NCI-H748 treated with DMSO at 0.1 percent for 48 hours (cell line): ENCODE data around the gene TMEM179.

Experiments
- DNase-seq: peaks from one replicate; lab custom pipeline; 2025; lab: John Stamatoyannopoulos, UW

TMEM179 gene

GRCh38 chr14:104542871-104543830, 61.4 kb downstream of the TMEM179 start:
- DNase-seq, result no peak

GRCh38 chr14:104541905-104542465, 62.6 kb downstream of the TMEM179 start:
- no peak for DNase-seq
